Hematopoietic multipotent progenitor cell treated with erythropoietin and hydrocortisone succinate and interleukin-3 and kit ligand, for 17 days (in vitro differentiated cells): ENCODE results near the gene MUC2.
A peak's percentile ranks its signal among the peaks of the same experiment; 100 is the strongest.

Source experiments
- DNase-seq: peaks from one replicate; pipeline ENCODE4 v3.0.0-alpha.2; 2015; ENCODE audit warnings: low spot score

The MUC2 gene

GRCh38 chr11:1036931-1037330 lies 37.7 kb upstream of the MUC2 start:
- no peak for DNase-seq

GRCh38 chr11:1037506-1038055 lies 37.1 kb upstream of the MUC2 start:
- DNase-seq = no peak

GRCh38 chr11:1038361-1038760 lies 36.3 kb upstream of the MUC2 start:
- no peak for DNase-seq

GRCh38 chr11:1038921-1039320 lies 35.8 kb upstream of the MUC2 start:
- no peak for DNase-seq

- DNase-seq = no peak
These were observed 34.9 kb upstream of the MUC2 start for GRCh38 chr11:1039481-1040427.

GRCh38 chr11:1040428-1041148 lies 34.1 kb upstream of the MUC2 start:
- no peak for DNase-seq

GRCh38 chr11:1041149-1041467 lies 33.6 kb upstream of the MUC2 start:
- DNase-seq = no peak

- DNase-seq = peak; percentile 10
These were observed 33.2 kb upstream of the MUC2 start for GRCh38 chr11:1041471-1041870.

- DNase-seq = peak; percentile 64
These were observed 32.6 kb upstream of the MUC2 start for GRCh38 chr11:1041936-1042608.

GRCh38 chr11:1042626-1043562 lies 31.8 kb upstream of the MUC2 start:
- DNase-seq = no peak

GRCh38 chr11:1043563-1044096 lies 31.0 kb upstream of the MUC2 start:
- no peak for DNase-seq

GRCh38 chr11:1044160-1044559 lies 30.5 kb upstream of the MUC2 start:
- no peak for DNase-seq

- DNase-seq = no peak
These were observed 27.0 kb upstream of the MUC2 start for GRCh38 chr11:1047595-1048156.

- DNase-seq = no peak
These were observed 26.2 kb upstream of the MUC2 start for GRCh38 chr11:1048375-1049070.

GRCh38 chr11:1049071-1049405 lies 25.6 kb upstream of the MUC2 start:
- no peak for DNase-seq

- no peak for DNase-seq
These were observed 25.2 kb upstream of the MUC2 start for GRCh38 chr11:1049431-1049891.

GRCh38 chr11:1049911-1050580 lies 24.6 kb upstream of the MUC2 start:
- no peak for DNase-seq

GRCh38 chr11:1050581-1051355 lies 23.9 kb upstream of the MUC2 start:
- peak; percentile 77 for DNase-seq
